ENCODE measurements around the gene KRTAP5-7. TPM values are rescaled to one million over a fixed set of nuclear protein-coding genes. Genes with fewer than 3 reads are reported as not detected.

KRTAP5-7 gene
- total and polyA plus RNA-seq, 4 donors = 0.19 TPM; not detected in 3

DNA sequence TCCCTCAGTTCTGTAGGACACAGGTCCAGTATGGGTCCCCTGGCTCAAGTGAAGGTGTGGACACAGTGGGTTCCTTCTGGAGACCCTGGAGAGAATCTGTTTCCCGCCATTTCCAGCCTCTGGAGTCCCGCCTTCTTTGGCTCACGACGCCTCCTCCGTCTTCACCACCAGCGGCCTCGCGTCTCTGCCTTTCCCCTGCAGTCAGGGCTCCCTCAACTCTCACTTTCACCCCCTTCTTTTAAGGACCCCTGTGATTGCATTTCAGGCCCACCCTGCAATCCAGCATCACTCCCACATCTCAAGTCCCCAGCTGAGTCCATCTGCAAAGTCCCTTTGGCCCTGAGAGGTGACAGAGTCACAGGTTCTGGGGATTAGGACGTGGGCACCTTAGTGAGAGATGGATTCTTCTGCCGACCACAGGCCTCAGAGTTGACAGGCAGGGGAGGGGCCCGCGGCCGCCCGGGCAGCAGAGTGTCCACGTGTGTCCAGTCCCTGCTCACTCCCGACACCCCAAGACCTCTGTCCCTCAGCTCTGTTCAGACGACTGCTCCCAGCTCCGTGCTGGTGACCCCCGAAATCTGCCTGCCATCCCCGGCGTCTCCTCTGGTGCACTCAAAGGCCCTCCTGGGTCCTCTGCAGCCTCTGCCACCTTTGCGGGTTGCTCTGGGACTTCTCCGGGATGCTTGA is 36.9 kb upstream of the KRTAP5-7 start:
- no peaks in the 10 kb centered on the region for H3K4me1 ChIP-seq (ENCODE audit: control insufficient read depth in 4 of 4, insufficient read depth in 4 of 4, low read length in 3 of 4)
- TF ChIP-seq, protein P1, sequence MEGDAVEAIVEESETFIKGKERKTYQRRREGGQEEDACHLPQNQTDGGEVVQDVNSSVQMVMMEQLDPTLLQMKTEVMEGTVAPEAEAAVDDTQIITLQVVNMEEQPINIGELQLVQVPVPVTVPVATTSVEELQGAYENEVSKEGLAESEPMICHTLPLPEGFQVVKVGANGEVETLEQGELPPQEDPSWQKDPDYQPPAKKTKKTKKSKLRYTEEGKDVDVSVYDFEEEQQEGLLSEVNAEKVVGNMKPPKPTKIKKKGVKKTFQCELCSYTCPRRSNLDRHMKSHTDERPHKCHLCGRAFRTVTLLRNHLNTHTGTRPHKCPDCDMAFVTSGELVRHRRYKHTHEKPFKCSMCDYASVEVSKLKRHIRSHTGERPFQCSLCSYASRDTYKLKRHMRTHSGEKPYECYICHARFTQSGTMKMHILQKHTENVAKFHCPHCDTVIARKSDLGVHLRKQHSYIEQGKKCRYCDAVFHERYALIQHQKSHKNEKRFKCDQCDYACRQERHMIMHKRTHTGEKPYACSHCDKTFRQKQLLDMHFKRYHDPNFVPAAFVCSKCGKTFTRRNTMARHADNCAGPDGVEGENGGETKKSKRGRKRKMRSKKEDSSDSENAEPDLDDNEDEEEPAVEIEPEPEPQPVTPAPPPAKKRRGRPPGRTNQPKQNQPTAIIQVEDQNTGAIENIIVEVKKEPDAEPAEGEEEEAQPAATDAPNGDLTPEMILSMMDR (IDR thresholded peaks at IDR 0.05; ENCODE audit: low read depth, low read length, missing input control) = no peak
- TF ChIP-seq, protein P2, sequence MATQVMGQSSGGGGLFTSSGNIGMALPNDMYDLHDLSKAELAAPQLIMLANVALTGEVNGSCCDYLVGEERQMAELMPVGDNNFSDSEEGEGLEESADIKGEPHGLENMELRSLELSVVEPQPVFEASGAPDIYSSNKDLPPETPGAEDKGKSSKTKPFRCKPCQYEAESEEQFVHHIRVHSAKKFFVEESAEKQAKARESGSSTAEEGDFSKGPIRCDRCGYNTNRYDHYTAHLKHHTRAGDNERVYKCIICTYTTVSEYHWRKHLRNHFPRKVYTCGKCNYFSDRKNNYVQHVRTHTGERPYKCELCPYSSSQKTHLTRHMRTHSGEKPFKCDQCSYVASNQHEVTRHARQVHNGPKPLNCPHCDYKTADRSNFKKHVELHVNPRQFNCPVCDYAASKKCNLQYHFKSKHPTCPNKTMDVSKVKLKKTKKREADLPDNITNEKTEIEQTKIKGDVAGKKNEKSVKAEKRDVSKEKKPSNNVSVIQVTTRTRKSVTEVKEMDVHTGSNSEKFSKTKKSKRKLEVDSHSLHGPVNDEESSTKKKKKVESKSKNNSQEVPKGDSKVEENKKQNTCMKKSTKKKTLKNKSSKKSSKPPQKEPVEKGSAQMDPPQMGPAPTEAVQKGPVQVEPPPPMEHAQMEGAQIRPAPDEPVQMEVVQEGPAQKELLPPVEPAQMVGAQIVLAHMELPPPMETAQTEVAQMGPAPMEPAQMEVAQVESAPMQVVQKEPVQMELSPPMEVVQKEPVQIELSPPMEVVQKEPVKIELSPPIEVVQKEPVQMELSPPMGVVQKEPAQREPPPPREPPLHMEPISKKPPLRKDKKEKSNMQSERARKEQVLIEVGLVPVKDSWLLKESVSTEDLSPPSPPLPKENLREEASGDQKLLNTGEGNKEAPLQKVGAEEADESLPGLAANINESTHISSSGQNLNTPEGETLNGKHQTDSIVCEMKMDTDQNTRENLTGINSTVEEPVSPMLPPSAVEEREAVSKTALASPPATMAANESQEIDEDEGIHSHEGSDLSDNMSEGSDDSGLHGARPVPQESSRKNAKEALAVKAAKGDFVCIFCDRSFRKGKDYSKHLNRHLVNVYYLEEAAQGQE (IDR thresholded peaks at IDR 0.05) = no peak
- TF ChIP-seq NR2F2 (IDR thresholded peaks at IDR 0.05) (no peak), SP1 (IDR thresholded peaks at IDR 0.05) (no peak)
- DNase-seq (ENCODE audit: low spot score) = no peak
- H3K4me3 ChIP-seq (ENCODE audit: low read depth in 1 of 3, low read length in 3 of 3) = no peak overlapping the region
- 96% methylated on average over 23 of the region's 23 CpGs for WGBS
- peaks cover 2 to 57% (median 21%) of the 10 kb centered on the region in 4 donors for H3K36me3 ChIP-seq (ENCODE audit: control insufficient read depth in 4 of 4, insufficient read depth in 3 of 4, low read depth in 1 of 4, low read length in 3 of 4)
- no peak overlapping the region for H3K27ac ChIP-seq (ENCODE audit: low read depth in 1 of 2, low read length in 2 of 2)
- no peak overlapping the region for H3K9ac ChIP-seq (ENCODE audit: low read depth in 1 of 2, low read length in 2 of 2)
- H3K9me3 ChIP-seq (ENCODE audit: control insufficient read depth in 4 of 4, low read length in 3 of 4) = no peaks in the 10 kb centered on the region
- H3K27me3 ChIP-seq (ENCODE audit: control insufficient read depth in 4 of 4, insufficient read depth in 4 of 4, low read length in 3 of 4) = no peaks in the 10 kb centered on the region

DNA sequence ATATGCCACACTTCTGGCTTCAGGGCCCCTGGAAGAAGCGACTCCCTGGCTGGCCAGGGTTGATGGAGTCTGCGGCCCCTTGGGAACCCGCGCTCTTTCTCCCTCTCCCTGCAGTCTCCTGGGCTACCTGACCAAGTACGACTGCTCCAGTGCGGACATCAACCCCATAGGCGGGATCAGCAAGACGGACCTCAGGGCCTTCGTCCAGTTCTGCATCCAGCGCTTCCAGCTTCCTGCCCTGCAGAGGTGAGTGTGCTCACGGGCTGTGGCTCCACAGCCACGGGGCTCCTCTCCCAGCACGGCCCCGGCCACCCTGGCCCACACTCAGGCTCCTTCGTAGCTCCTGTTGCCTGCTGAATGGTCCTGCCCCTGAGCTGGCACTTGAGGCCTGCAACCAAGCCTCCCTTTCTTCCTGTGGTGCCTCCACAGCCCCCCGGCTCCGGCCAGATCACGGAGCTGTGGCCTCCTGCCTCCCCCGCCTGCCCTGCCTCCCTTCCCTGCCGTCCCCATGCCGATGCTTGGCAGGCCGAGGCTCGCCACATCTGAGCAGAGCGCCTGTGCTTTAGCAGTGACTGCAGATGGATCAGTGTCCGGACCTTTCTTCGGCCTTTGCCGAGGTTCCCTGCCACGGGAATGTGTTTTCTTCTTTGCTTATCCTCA is 36.2 kb upstream of the KRTAP5-7 start:
- Histone ChIP-seq H3K36me3 (ENCODE audit: control insufficient read depth in 4 of 4, insufficient read depth in 3 of 4, low read depth in 1 of 4, low read length in 3 of 4) (peaks cover 5 to 55% (median 20%) of the 10 kb centered on the region in 4 donors), H3K9ac (ENCODE audit: low read depth in 1 of 2, low read length in 2 of 2) (no peak overlapping the region), H3K27ac (ENCODE audit: low read depth in 1 of 2, low read length in 2 of 2) (no peak overlapping the region), H3K4me3 (ENCODE audit: low read depth in 1 of 3, low read length in 3 of 3) (no peak overlapping the region), H3K27me3 (ENCODE audit: control insufficient read depth in 4 of 4, insufficient read depth in 4 of 4, low read length in 3 of 4) (no peaks in the 10 kb centered on the region), H3K4me1 (ENCODE audit: control insufficient read depth in 4 of 4, insufficient read depth in 4 of 4, low read length in 3 of 4) (no peaks in the 10 kb centered on the region), H3K9me3 (ENCODE audit: control insufficient read depth in 4 of 4, low read length in 3 of 4) (no peaks in the 10 kb centered on the region)
- whole genome bisulfite sequencing = 97% methylated on average over 28 of the region's 28 CpGs
- no peak for DNase-seq (ENCODE audit: low spot score)
- TF ChIP-seq TAF1 (conservative IDR thresholded peaks at IDR 0.05) = no peak
- TF ChIP-seq FOXA2 (IDR thresholded peaks at IDR 0.05) = no peak

DNA sequence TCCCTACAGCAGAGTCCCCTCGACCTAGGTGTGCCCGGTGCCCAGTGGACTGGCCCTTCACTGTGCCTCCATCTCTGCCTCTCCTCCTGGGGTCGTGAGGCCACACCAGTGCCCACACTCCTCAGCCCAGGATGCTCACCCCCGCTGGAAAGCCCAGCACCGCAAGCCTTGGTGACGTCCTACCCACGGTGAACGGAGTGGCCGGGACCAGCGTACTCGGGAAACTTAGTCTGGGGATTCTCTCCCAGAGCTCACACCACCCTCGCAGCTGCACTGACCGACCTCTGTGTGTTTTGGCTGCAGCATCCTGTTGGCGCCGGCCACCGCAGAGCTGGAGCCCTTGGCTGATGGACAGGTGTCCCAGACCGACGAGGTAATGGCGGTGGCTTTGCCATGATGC is 35.5 kb upstream of the KRTAP5-7 start:
- 79% methylated on average over 19 of the region's 19 CpGs for WGBS
- DNase-seq (ENCODE audit: low spot score) = no peak
- Histone ChIP-seq H3K27me3 (ENCODE audit: control insufficient read depth in 4 of 4, insufficient read depth in 4 of 4, low read length in 3 of 4) (no peaks in the 10 kb centered on the region), H3K9ac (ENCODE audit: low read depth in 1 of 2, low read length in 2 of 2) (no peak overlapping the region), H3K4me1 (ENCODE audit: control insufficient read depth in 4 of 4, insufficient read depth in 4 of 4, low read length in 3 of 4) (no peaks in the 10 kb centered on the region), H3K4me3 (ENCODE audit: low read depth in 1 of 3, low read length in 3 of 3) (no peak overlapping the region), H3K36me3 (ENCODE audit: control insufficient read depth in 4 of 4, insufficient read depth in 3 of 4, low read depth in 1 of 4, low read length in 3 of 4) (peaks cover 6 to 54% (median 19%) of the 10 kb centered on the region in 4 donors), H3K9me3 (ENCODE audit: control insufficient read depth in 4 of 4, low read length in 3 of 4) (no peaks in the 10 kb centered on the region), H3K27ac (ENCODE audit: low read depth in 1 of 2, low read length in 2 of 2) (no peak overlapping the region)
- no peak for TF ChIP-seq HNF4A (conservative IDR thresholded peaks at IDR 0.05)
- TF ChIP-seq, protein P2 (IDR thresholded peaks at IDR 0.05) = no peak
- no peak for TF ChIP-seq RAD21 (IDR thresholded peaks at IDR 0.05)
- no peak for TF ChIP-seq SP1 (IDR thresholded peaks at IDR 0.05)
- no peak for TF ChIP-seq TAF1 (conservative IDR thresholded peaks at IDR 0.05)
- TF ChIP-seq RXRA (IDR thresholded peaks at IDR 0.05) = no peak
- TF ChIP-seq GABPA (IDR thresholded peaks at IDR 0.05 in 1 of 2, conservative IDR thresholded peaks at IDR 0.05 in 1 of 2) = no peak
- TF ChIP-seq, protein P3, sequence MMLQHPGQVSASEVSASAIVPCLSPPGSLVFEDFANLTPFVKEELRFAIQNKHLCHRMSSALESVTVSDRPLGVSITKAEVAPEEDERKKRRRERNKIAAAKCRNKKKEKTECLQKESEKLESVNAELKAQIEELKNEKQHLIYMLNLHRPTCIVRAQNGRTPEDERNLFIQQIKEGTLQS (IDR thresholded peaks at IDR 0.05) = no peak
- no peak for TF ChIP-seq EGR1 (IDR thresholded peaks at IDR 0.05; ENCODE audit: low read depth in 2 of 2)
- TF ChIP-seq HNF4G (IDR thresholded peaks at IDR 0.05) = no peak
- TF ChIP-seq, protein P4, sequence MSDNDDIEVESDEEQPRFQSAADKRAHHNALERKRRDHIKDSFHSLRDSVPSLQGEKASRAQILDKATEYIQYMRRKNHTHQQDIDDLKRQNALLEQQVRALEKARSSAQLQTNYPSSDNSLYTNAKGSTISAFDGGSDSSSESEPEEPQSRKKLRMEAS (IDR thresholded peaks at IDR 0.05) = no peak
- no peak for TF ChIP-seq JUND (IDR thresholded peaks at IDR 0.05)
- no peak for TF ChIP-seq FOXA1 (IDR thresholded peaks at IDR 0.05)
